ENCODE measurements around the gene CYP2A13.
"Not testable (repeated sequence)": the region's sequence is repeated elsewhere in the genome, so short reads cannot be mapped to it uniquely, and the experiment has no call there.

Gene CYP2A13, protein sequence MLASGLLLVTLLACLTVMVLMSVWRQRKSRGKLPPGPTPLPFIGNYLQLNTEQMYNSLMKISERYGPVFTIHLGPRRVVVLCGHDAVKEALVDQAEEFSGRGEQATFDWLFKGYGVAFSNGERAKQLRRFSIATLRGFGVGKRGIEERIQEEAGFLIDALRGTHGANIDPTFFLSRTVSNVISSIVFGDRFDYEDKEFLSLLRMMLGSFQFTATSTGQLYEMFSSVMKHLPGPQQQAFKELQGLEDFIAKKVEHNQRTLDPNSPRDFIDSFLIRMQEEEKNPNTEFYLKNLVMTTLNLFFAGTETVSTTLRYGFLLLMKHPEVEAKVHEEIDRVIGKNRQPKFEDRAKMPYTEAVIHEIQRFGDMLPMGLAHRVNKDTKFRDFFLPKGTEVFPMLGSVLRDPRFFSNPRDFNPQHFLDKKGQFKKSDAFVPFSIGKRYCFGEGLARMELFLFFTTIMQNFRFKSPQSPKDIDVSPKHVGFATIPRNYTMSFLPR

DNA sequence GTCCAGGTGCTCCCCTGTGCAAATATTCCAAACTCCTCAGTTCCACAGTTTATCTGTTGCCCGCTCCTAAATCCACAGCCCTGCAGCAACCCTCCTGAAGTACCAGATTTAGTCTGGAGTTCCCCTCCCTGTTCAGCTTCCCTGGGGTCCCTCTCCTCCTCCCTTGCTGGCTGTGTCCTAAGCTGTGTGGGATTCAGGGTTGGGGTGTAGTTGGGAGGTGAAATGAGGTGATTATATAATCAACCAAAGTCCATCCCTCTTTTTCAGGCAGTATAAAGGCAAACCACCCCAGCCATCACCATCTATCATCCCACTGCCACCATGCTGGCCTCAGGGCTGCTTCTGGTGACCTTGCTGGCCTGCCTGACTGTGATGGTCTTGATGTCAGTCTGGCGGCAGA, at the start of gene CYP2A13:
CYP2A13 (plus strand) TSS at position 301 of the 400 bp plus-strand sequence; CDS start at position 322, 21 bp downstream.
- no peak for DNase-seq

DNA sequence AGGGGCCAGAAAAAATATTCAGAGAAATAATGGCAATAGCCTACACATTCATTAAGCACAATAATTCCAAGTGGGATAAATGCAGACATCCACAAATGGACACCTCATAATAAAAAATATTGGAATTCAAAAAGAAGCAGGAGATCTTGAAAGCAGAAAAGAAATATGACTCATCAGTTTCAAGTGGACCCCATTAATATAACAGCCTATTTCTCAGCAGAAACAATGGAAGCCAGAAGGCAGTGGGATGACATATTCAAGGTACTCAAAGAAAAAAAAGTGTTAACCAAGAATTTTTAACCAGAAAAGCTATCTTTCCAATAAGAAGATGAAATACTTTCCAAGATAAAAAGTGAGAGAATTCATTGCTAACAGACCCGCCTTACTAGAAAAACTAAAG, 48.4 kb upstream of the CYP2A13 start:
- no peak for DNase-seq

DNA sequence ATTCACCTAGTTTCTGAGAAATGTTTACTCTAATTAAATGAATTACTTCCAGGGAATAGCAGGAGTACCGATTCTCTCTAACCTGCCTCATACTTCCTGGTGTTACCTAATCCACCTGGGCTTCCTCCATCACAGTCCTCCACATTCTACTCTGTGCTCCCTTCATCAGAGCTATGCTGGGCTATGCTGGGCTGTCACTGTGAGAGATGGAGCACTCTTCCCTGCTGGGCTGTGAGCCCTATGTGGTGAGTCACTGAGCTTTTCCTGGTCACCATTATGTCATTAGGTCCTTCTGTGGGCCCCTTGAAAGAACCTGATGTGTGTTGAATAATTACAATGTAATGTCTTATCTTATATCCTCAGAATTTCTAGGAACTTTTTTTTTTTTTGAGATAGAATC, 43.2 kb upstream of the CYP2A13 start:
- DNase-seq = not testable (repeated sequence)

DNA sequence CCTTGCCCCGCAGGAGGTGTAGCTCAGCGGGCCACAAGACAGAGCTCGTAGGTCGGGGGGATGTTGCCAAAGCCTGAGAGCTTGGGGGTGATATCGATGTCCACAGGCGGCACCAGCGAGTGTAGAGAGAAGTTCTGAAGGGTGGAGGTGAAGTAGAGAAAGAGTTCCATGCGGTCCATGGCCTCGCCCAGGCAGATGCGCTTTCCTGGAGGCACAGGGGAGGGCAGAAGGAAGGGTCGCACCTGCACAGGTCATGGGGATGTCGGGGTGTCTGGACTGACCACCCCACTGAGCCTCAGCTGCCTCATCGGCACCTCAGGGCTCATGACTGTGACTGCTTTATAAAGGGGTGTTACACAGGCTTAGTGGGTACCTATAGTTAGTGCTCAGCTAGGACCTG, 37.8 kb upstream of the CYP2A13 start:
- DNase-seq = no peak

DNA sequence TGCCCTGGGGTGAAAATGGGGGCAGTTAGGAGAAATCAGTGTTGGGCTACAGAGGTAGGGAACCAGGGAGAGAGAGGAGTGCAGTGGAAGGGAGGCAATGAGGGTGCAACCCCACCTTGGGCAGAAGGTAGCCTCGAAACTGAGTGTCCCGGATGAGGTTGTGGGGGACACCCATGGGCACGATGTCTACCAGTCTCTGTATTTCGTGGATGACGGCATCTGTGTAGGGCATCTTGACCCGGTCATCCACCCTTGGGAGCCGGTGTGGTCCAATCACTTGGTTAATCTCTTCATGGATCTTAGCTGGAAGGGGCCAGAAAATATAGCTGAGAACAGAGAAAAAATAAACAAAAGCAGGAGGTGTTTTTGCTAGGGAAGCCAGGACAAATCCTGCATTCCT, 36.1 kb upstream of the CYP2A13 start:
- DNase-seq = not testable (repeated sequence)

DNA sequence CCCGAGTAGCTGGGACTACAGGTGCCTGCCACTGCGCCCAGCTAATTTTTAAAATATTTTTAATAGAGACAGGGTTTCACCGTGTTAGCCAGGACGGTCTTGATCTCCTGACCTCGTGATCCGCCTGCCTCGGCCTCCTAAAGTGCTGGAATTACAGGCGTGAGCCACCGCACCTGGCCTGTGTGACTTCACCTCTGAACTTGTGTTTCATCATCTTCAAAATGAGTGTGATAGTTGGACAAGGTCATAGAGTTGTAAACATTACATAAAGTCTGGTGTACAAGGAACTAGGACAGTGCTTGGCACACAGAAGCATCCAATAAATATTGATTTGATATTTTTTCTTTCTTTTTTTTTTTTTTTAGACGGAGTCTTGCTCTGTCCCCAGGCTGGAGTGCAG, 34.9 kb upstream of the CYP2A13 start:
- DNase-seq = not testable (repeated sequence)

DNA sequence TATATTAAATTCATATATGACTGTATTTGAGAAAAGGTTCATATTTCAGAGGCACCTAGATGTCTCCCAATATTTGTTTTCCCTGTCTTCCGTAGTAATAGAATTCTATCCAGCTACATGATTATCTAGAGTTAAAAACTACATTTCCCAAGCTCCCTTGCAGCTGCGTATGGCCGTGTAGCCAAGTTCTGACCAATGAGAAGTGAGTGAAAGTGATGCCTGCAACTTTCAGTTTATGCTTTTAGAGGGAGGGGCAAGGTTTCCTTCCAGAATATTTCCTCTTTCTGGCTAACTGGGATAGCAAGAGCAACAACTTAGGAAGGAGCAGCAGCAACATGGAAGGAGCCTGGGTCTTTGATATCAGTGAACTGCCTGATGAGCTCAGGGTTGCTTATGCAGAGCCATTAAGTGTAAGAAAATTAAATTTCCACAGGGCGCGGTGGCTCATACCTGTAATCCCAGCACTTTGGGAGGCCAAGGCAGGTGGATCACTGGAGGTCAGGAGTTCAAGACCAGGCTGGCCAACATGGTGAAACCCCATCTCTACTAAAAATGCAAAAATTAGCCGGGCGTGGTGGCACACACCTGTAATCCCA, 23.2 kb upstream of the CYP2A13 start:
- no peak for DNase-seq

DNA sequence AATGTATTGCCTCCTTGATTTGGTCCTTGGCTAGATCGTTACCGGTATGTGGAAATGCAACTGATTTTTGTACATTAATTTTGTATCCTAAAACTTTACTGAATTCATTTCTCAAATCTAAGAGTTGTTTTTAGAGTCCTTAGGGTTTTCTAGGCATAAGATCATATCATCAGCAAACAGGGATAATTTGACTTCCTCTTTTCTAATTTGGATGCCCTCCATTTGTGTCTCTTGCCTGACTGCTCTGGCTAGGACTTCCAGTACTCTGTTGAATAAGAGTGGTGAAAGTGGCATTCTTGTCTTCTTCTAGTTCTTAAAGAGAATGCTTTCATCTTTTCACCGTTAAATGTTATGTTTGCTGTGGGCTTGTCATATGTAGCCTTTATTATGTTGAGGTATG, 12.0 kb upstream of the CYP2A13 start:
- no peak for DNase-seq

DNA sequence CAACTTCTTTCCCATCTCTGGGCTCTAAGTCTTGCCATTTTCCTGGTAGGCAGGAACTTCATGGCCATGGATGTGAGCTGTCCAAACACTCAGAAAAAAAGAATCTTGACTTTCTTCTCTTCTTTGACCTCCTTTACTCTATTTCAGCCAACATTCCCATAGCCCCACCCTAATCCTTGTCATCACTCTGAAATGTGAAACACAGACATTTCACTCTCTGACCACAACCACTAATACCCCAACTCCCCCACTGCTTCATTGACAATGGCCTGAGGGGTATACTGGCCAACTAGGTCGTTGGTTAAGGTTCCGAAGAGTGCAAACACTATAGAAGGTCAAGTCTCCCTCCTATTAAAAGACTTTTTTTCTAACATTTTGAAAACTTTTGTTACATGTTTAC, 4.7 kb upstream of the CYP2A13 start:
- no peak for DNase-seq

DNA sequence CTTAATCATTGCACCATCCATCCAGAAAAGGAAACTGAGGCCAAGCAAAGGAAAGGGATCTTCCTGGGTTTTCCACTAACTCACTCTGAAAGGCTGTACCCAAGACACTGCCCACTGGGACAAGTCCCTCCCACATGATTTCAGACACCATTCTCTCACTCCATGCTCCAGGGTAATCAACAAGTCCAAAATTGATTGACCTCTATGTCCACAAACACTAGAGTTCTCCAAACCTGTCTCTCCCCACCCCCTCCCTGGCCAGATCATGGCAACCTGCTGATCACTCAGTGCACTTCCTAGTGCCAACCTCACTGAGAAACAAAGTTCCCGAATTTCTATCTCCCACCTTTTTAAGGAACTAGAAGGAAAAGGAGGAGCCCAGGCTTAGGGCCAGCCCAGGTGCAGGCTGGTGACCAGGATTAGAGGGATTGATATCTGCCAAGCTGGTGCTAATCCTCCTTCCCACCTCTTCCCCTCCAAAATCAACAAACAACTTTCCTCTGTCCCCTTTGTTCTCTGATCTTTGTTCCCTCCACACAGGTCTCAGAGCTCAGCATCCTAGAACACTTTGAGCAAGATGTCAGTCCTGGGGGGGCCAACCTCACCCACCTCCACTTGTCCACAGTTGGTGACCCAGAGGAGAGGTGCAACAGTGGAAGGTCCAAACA, 2.4 kb upstream of the CYP2A13 start:
- DNase-seq = no peak

DNA sequence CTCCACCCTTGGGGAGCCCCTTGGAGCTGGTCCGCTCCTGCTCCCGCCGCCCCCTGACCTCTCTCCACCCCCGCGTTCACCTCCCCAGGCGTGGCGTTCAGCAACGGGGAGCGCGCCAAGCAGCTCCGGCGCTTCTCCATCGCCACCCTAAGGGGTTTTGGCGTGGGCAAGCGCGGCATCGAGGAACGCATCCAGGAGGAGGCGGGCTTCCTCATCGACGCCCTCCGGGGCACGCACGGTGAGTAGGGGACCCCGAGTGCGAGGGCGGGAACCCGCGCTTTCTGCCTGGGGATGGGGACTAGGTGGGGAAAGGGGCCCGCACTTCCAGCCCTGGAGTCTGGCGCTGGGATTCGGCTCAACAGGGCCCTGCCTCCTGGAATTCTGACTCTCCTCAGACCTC, 1.7 kb downstream of the CYP2A13 start:
- DNase-seq = no peak

DNA sequence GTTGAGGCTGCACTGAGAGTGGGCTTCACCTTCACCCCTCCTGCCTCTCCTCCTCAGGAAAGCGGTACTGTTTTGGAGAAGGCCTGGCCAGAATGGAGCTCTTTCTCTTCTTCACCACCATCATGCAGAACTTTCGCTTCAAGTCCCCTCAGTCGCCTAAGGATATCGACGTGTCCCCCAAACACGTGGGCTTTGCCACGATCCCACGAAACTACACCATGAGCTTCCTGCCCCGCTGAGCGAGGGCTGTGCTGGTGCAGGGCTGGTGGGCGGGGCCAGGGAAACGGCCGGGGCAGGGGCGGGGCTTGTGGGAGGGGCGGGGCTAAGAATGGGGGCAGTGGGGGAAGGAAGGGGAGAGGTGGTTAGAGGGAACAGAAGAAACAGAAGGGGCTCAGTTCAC, 7.5 kb downstream of the CYP2A13 start:
- DNase-seq = no peak

DNA sequence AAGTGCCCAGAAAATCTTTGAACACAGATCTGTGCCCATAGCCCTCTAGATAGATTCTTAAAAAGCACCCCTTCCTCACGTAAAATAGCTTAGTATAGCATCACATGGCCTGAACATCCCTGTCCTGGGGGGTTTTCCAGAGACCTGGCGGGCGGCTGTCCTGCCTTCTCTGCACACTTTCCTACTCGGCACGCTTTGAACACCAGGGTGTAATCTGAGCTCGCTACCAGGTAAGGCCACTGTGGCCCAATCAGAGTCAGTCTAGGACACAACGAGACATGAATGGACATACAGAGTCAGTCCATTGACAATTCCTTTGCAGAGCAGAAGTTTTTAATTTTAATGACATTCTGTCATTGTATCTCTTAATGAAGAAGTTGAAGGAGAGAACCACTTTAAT, 8.1 kb downstream of the CYP2A13 start:
- DNase-seq = no peak

DNA sequence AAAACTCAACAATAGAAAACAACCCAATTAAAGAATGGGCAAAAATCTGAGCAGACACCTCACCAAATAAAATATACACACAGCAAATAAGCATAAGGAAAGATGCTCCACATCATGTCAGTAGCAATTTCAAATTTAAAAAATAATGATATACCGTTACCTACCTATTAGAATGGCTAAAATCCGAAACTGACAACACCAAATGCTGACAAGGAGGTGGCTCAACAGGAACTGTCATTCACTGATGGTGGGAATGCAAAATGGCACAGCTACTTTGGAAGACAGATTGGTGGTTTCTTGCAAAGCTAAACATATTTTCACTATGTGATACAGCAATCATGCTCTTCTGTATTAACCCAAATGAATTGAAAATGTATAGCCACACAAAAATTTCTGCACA, 9.1 kb downstream of the CYP2A13 start:
- no peak for DNase-seq

DNA sequence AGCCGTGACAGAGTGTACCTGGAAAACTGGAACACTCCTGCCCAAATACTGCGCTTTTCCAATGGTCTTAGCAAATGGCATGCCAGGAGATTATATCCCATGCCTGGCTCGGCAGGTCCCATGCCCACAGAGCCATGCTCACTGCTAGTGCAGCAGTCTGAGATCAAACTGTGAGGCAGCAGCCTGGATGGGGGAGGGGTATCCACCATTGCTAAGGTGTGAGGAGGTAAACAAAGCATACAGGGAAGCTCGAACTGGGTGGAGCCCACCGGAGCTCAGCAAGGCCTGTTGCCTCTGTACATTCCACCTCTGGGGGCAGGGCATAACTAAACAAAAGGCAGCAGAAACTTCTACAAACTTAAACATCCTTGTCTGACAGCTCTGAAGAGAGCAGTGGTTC, 10.5 kb downstream of the CYP2A13 start:
- no peak for DNase-seq

DNA sequence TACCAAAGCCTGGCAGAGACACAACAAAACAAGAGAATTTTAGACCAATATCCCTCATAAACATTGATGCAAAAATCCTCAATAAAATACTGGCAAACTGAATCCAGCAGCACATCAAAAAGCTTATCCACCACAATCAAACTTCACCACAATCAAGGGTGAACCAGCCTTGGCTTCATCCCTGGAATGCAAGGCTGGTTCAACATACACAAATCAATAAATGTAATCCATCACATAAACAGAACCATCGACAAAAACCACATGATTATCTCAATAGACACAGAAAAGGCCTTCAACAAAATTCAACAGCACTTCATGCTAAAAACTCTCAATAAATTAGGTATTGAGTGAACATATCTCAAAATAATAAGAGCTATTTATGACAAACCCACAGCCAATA, 14.0 kb downstream of the CYP2A13 start:
- DNase-seq = not testable (repeated sequence)

DNA sequence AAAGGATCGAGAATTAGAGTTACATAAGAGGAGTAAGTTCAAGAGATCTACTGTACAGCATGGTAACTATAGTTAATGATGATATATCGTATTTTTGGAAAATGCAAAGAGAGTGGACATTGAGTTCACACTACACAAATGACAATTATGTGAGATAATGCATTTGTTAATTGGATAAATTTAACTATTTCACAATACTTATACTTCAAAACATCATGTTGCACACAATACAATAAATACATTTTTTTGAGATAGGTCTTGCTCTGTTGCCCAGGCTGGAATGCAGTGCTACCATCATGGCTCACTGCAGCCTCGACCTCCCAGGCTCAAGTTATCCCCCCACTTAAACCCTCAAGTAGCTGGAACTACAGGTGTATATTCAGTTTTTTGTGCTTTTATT, 17.9 kb downstream of the CYP2A13 start:
- no peak for DNase-seq

DNA sequence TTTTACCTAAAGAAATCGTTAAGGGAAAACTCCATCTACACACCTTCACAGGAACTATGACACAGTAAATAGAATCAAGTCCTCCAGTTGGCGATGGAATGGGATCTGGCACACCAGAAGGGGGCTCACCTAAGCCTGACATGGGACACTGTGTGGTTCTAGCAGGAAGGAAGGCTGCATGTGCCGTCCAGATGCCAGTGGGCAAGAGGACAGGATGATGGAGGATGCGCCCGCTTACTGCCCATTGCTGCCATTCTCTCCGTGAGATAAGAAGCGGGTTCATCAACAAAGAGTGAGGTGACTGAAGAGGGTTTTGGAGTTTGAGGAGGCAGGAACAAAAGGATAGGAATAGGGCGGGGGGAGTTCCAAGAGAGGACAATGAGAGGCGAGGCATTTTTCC, 23.0 kb downstream of the CYP2A13 start:
- no peak for DNase-seq

DNA sequence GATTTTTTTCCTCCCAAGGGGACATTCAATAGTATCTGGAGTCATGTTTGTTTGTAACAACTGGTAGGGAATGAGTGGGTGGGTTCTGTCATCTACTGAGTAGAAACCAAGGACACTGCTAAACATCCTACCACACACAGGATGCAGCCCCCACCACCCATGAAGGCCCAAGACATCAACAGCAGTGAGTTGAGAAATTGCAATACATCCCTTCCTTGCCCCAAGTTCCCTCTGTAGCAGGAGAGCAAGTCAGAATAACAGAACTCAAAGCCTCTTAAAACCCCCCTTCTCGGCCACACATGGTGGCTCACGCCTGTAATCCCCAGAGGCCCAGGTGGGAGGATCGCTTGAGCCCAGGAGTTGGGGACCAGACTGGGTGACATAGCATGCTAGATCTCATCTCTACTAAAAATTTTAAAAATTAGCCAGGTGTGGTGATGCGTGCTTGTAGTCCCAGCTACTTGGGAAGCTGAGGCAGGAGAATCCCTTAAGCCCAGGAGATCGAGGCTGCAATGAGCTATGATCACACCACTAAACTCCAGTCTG, 23.6 kb downstream of the CYP2A13 start:
- no peak for DNase-seq

DNA sequence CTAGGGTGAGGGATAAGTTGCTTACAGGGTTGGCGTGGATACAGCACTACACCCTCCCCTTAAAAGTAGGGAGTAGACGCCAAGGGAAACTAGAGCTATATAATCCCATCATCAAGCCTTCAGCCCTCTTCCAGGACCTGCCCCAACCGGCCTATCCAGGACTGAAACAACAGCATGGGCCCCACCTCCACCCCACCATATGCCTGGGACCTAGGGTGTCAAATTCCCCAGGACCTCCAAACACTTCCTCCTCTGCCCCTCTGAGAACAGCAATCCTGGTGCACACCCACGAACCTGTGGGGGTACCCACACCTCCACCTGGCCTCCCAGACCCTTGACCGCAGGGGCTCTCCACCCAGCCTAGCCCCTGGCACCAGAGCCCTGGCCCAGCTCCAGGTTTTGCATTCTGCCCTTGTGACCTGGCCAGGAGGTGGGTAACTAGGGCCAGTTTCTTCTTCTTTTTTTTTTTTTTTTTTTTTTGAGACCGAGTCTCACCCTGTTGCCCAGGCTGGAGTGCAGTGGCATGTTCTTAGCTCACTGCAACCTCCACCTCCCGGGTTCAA, 24.6 kb downstream of the CYP2A13 start:
- DNase-seq = no peak

DNA sequence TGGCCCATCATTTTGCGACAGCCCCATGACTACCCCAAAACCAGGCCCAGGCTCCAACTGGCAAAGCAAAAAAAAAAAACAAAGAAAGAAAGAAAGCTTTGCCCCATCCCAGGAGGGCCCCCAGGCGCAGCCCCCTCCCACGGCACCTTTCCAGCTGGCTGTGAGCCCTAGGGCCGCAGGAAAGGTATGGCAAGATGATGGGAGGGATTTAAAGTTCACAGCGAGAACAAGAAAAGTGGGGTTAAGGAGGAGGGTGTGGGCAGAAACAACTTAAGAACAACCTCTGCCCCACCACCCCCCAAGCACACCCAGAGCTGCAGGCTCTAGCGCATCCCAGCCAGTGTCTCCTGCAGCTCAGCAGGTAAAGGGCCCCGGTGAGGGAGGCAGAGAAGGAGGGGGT, 25.9 kb downstream of the CYP2A13 start, which contains the start of gene CYP2F1:
CYP2F1 (plus strand) TSS at position 301 of the 400 bp plus-strand sequence. CDS start 1,757 bp downstream, outside the sequence.
- no peak for DNase-seq

DNA sequence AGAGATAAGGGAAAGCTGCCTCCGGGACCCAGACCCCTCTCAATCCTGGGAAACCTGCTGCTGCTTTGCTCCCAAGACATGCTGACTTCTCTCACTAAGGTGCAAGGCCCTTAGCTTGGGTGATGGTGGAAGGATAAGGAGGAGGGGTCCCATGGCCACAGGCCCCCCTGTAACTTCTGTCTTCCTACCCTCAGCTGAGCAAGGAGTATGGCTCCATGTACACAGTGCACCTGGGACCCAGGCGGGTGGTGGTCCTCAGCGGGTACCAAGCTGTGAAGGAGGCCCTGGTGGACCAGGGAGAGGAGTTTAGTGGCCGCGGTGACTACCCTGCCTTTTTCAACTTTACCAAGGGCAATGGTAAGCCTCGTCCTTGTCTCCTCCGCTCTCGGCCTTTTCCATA, 28.0 kb downstream of the CYP2A13 start:
- no peak for DNase-seq

Measured in hippocampal formation (tissue), 2 donors.